Glutamatergic neuron (in vitro differentiated cells): Measurements from ENCODE around the gene THADA. TPM values are rescaled to one million over a fixed set of nuclear protein-coding genes. Genes with fewer than 3 reads are reported as not detected.

Experiments used
- DNase-seq: peaks from one replicate; pipeline ENCODE4 v3.0.0; 2022
- H3K27ac Mint-ChIP-seq: one replicate; pipeline ENCODE4 v1.8.0; 2020; ENCODE audit warnings: mild to moderate bottlenecking, mixed read lengths, inconsistent platforms; ENCODE audit not compliant: unreplicated experiment
- H3K27me3 Mint-ChIP-seq: one replicate; pipeline ENCODE4 v1.8.0; 2020; ENCODE audit warnings: mild to moderate bottlenecking, moderate library complexity, mixed read lengths, inconsistent platforms; ENCODE audit not compliant: unreplicated experiment
- H3K36me3 Mint-ChIP-seq: one replicate; pipeline ENCODE4 v1.8.0; 2020; ENCODE audit warnings: mild to moderate bottlenecking, mixed read lengths, inconsistent platforms; ENCODE audit not compliant: unreplicated experiment
- H3K4me1 Mint-ChIP-seq: one replicate; pipeline ENCODE4 v1.8.0; 2020; ENCODE audit warnings: mild to moderate bottlenecking, low read depth, mixed read lengths, inconsistent platforms; ENCODE audit not compliant: unreplicated experiment
- H3K4me3 Mint-ChIP-seq: one replicate; pipeline ENCODE4 v1.8.0; 2020; ENCODE audit warnings: mild to moderate bottlenecking, mixed read lengths, inconsistent platforms; ENCODE audit not compliant: unreplicated experiment
- H3K9me3 Mint-ChIP-seq: one replicate; pipeline ENCODE4 v1.8.0; 2020; ENCODE audit warnings: mild to moderate bottlenecking, moderate library complexity, mixed read lengths, inconsistent platforms; ENCODE audit not compliant: unreplicated experiment
- total RNA-seq: library from RNA; stranded (reverse); fragmentation: NEBNext Ultra II Directional; extraction: Animal tissue kit (Norgen Biotek cat#: 25700); gene quantifications from one replicate; pipeline ENCODE4 v1.2.1, GENCODE V29; 2021; ENCODE audit not compliant: unreplicated experiment
- TF ChIP-seq, protein P1 (sequence below): fragments of 200-600 bp; sonication (generic); IDR thresholded peaks from one replicate; pipeline ENCODE4 v1.5.0; 2021; ENCODE audit not compliant: partially characterized antibody, unreplicated experiment

The THADA gene
- total RNA-seq, 1 donor from 2014 or later = 15.0 TPM

GRCh38 chr2:43230351-43230885 is 365.4 kb downstream of the THADA start:
- Mint-ChIP-seq H3K4me1 (peaks cover 15% of the 10 kb centered on the region), H3K27ac (no peak overlapping the region), H3K4me3 (no peak overlapping the region), H3K9me3 (no peaks in the 10 kb centered on the region), H3K27me3 (peaks cover 6% of the 10 kb centered on the region), H3K36me3 (no peaks in the 10 kb centered on the region)
- DNase-seq = no peak
- TF ChIP-seq, protein P1, sequence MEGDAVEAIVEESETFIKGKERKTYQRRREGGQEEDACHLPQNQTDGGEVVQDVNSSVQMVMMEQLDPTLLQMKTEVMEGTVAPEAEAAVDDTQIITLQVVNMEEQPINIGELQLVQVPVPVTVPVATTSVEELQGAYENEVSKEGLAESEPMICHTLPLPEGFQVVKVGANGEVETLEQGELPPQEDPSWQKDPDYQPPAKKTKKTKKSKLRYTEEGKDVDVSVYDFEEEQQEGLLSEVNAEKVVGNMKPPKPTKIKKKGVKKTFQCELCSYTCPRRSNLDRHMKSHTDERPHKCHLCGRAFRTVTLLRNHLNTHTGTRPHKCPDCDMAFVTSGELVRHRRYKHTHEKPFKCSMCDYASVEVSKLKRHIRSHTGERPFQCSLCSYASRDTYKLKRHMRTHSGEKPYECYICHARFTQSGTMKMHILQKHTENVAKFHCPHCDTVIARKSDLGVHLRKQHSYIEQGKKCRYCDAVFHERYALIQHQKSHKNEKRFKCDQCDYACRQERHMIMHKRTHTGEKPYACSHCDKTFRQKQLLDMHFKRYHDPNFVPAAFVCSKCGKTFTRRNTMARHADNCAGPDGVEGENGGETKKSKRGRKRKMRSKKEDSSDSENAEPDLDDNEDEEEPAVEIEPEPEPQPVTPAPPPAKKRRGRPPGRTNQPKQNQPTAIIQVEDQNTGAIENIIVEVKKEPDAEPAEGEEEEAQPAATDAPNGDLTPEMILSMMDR = no peak

DNA sequence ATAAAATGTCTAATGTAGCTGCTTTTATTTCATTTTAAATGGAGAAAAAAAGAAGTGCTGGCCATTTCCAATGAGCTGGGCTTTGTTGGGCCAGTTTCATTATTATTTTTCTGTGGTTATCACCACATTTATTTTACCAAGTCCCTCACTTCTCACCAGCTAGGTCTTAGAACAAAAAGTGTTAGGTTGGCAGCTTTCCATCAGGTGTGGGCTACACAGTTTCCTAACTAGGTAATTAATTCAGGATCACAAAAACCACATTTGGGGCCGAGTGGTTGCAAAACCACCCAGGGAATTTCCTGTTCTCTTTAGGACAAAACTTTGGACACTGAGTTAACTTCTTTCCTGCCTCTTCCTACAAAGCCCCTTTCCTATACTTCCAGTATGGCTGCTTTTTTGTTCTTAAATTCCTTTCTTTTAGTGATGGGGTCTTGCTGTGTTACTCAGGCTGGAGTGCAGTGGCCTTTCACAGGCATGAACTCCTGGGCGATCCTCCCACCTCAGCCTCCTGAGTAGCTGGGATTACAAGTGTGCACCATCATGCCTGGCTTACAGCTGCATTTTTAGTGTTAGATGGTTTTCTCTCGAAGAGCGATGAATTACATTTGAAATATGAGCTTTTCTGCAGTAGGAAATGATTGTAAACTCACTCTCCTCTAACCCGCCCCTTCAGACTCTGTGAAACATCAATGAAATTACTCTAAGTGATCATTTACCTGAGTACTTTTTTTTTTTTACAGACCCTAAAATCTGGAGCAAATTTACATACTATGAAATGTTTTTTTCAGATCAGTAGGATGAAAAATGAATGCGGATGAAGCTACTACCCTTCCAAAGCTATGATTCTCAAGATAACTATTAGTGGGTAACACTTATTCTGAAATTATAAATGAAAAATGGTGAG is 366.8 kb downstream of the THADA start:
- Mint-ChIP-seq H3K27ac (no peak overlapping the region), H3K9me3 (no peaks in the 10 kb centered on the region), H3K4me1 (peaks cover 13% of the 10 kb centered on the region), H3K4me3 (no peak overlapping the region), H3K27me3 (peaks cover 7% of the 10 kb centered on the region), H3K36me3 (no peaks in the 10 kb centered on the region)
- DNase-seq = no peak
- TF ChIP-seq, protein P1 = no peak

GRCh38 chr2:43228321-43228751 is 367.5 kb downstream of the THADA start:
- Mint-ChIP-seq H3K27ac (no peak overlapping the region), H3K9me3 (peaks cover 3% of the 10 kb centered on the region), H3K27me3 (peaks cover 7% of the 10 kb centered on the region), H3K36me3 (no peaks in the 10 kb centered on the region), H3K4me3 (no peak overlapping the region), H3K4me1 (peaks cover 6% of the 10 kb centered on the region)
- TF ChIP-seq, protein P1 = no peak
- no peak for DNase-seq

- Mint-ChIP-seq H3K27me3 (peaks cover 7% of the 10 kb centered on the region), H3K27ac (no peak overlapping the region), H3K36me3 (no peaks in the 10 kb centered on the region), H3K4me1 (peaks cover 3% of the 10 kb centered on the region), H3K4me3 (peak overlapping the region; percentile 46), H3K9me3 (peaks cover 3% of the 10 kb centered on the region)
- DNase-seq = no peak
- TF ChIP-seq, protein P1 = no peak
These were observed 368.0 kb downstream of the THADA start for GRCh38 chr2:43227830-43228281.
